Mammary epithelial cell (primary cell): ENCODE measurements around the gene PRDM5.

Experiments
- CTCF ChIP-seq, 2 donors: IDR thresholded peaks in 1 of 2; conservative IDR thresholded peaks in 1 of 2; 2 replicates each; pipeline ENCODE4 v1.5.1; 2011 to 2012; ENCODE audit warnings: inconsistent platforms in 2 of 2, low read length in 2 of 2, mild to moderate bottlenecking in 2 of 2, control low read depth in 1 of 2, low read depth in 1 of 2; ENCODE audit not compliant: insufficient read depth in 1 of 2; ENCODE audit errors: extremely low read depth in 1 of 2
- EZH2 ChIP-seq: IDR thresholded peaks from 2 replicates; pipeline ENCODE4 v1.6.1; 2012; ENCODE audit warnings: low read length, inconsistent platforms, borderline replicate concordance

DNA sequence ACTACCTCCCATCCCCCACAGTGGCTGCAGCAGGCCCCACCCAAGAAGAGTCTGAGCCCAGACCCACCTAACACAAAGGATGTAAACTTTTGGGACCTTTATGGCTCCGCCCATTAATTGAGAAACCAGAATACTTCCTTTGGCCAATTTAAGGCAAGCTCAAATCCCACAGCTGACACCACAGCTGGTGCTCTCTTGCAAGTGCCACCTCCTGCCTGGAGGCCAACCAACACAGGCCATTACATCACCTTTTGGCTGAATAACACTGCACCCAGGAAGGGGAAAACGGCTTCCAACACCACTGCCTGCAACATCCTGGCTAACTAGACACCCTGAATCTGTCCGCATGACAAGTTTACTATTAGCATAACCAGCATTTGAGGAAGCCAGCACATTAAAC lies 248.8 kb downstream of the PRDM5 start:
- TF ChIP-seq CTCF (conservative IDR thresholded peaks at IDR 0.05 in 1 of 2, IDR thresholded peaks at IDR 0.05 in 1 of 2; ENCODE audit: extremely low read depth in 1 of 2, insufficient read depth in 1 of 2, low read depth in 1 of 2, low read length in 2 of 2) (no peak), EZH2 (no peak)
